ENCODE measurements around the gene INSL3.

GRCh38 chr19:17843292-17843827, 22.0 kb upstream of the INSL3 start:
- TF ChIP-seq, protein P1, sequence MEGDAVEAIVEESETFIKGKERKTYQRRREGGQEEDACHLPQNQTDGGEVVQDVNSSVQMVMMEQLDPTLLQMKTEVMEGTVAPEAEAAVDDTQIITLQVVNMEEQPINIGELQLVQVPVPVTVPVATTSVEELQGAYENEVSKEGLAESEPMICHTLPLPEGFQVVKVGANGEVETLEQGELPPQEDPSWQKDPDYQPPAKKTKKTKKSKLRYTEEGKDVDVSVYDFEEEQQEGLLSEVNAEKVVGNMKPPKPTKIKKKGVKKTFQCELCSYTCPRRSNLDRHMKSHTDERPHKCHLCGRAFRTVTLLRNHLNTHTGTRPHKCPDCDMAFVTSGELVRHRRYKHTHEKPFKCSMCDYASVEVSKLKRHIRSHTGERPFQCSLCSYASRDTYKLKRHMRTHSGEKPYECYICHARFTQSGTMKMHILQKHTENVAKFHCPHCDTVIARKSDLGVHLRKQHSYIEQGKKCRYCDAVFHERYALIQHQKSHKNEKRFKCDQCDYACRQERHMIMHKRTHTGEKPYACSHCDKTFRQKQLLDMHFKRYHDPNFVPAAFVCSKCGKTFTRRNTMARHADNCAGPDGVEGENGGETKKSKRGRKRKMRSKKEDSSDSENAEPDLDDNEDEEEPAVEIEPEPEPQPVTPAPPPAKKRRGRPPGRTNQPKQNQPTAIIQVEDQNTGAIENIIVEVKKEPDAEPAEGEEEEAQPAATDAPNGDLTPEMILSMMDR (IDR thresholded peaks at IDR 0.05) = no peak
- TF ChIP-seq POLR2AphosphoS5 (IDR thresholded peaks at IDR 0.05) (no peak), EP300 (IDR thresholded peaks at IDR 0.05) (no peak)
